SK-N-SH (cell line): ENCODE results near the gene WDR74. TPM values are rescaled to one million over a fixed set of nuclear protein-coding genes. Genes with fewer than 3 reads are reported as not detected.

ENCODE experiments used
- CTCF ChIA-PET: fragments of 300-600, 350-600 bp; formaldehyde crosslinking; extraction: SDS; loops from one replicate; lab custom pipeline; 2021; lab: Yijun Ruan, JAX
- POLR2A ChIA-PET: fragments of 350-600 bp; sonication (Branson Sonifier 250); formaldehyde crosslinking; extraction: SDS; loops from one replicate; lab custom pipeline; 2020; ENCODE audit warnings: antibody characterized with exemption, inconsistent platforms; lab: Yijun Ruan, JAX
- DNase-seq: peaks from one replicate; pipeline ENCODE4 v3.0.0; 2012
- H2AFZ ChIP-seq: fragments of 200-600 bp; sonication (generic); 2 replicates; pipeline ENCODE4 v1.8.1; 2016; ENCODE audit warnings: antibody characterized with exemption, mild to moderate bottlenecking, low read depth
- H3F3A ChIP-seq: fragments of 200-600 bp; sonication (generic); replicated peaks from 2 replicates; pipeline ENCODE3; 2016; ENCODE audit warnings: antibody characterized with exemption, mild to moderate bottlenecking; ENCODE audit not compliant: insufficient read depth
- H3K27ac ChIP-seq, 2 experiments: fragments of 200-500 bp in 1 of 2; fragments of 200-600 bp in 1 of 2; sonication (Bioruptor generic) in 1 of 2; sonication (generic), shearing (Covaris generic) in 1 of 2; 2 replicates each; pipeline versions ENCODE4 v1.5.1 to v1.6.1; 2014 to 2016; ENCODE audit warnings: low read depth in 2 of 2, inconsistent platforms in 1 of 2, low read length in 1 of 2, mild to moderate bottlenecking in 1 of 2, mixed read lengths in 1 of 2
- H3K27me3 ChIP-seq: fragments of 200-600 bp; sonication (generic), shearing (Covaris generic); 2 replicates; pipeline ENCODE4 v1.6.1; 2016; ENCODE audit warnings: mixed run types; ENCODE audit not compliant: insufficient read depth
- H3K36me3 ChIP-seq, 2 experiments: fragments of 200-500 bp in 1 of 2; fragments of 200-600 bp in 1 of 2; sonication (Bioruptor generic) in 1 of 2; sonication (generic) in 1 of 2; replicated peaks in 1 of 2; 2 replicates each; pipeline versions ENCODE3 to v1.5.1; 2014 to 2016; ENCODE audit warnings: low read length in 1 of 2, mild to moderate bottlenecking in 1 of 2; ENCODE audit not compliant: insufficient read depth in 2 of 2, control insufficient read depth in 1 of 2
- H3K4me1 ChIP-seq, 2 experiments: fragments of 200-500 bp in 1 of 2; fragments of 200-600 bp in 1 of 2; sonication (Bioruptor generic) in 1 of 2; sonication (generic), shearing (Covaris generic) in 1 of 2; 2 replicates each; pipeline versions ENCODE4 v1.5.1 to v1.6.1; 2014 to 2016; ENCODE audit warnings: low read depth in 1 of 2, low read length in 1 of 2, mixed run types in 1 of 2; ENCODE audit not compliant: insufficient read depth in 2 of 2, control insufficient read depth in 1 of 2
- H3K4me2 ChIP-seq: fragments of 200-600 bp; sonication (generic), shearing (Covaris generic); 2 replicates; pipeline ENCODE4 v1.6.1; 2017; ENCODE audit warnings: mixed run types
- H3K4me3 ChIP-seq, 2 experiments: fragments of 200-500 bp in 1 of 2; fragments of 200-600 bp in 1 of 2; sonication (Bioruptor generic) in 1 of 2; sonication (generic), shearing (Covaris generic) in 1 of 2; 2 replicates each; pipeline versions ENCODE4 v1.5.1 to v1.8.1; 2014 to 2016; ENCODE audit warnings: low read depth in 2 of 2, inconsistent platforms in 1 of 2, low read length in 1 of 2, mild to moderate bottlenecking in 1 of 2, mixed read lengths in 1 of 2, moderate library complexity in 1 of 2
- H3K79me2 ChIP-seq: fragments of 200-600 bp; sonication (generic); 2 replicates; pipeline ENCODE4 v1.8.1; 2017; ENCODE audit warnings: mild to moderate bottlenecking; ENCODE audit not compliant: insufficient read depth
- H3K9ac ChIP-seq: fragments of 200-600 bp; sonication (generic); 2 replicates; pipeline ENCODE4 v1.6.1; 2017; ENCODE audit warnings: mixed run types
- H3K9me2 ChIP-seq: fragments of 200-600 bp; sonication (generic); 2 replicates; pipeline ENCODE4 v1.6.1; 2017; ENCODE audit warnings: mixed run types
- H3K9me3 ChIP-seq: fragments of 200-600 bp; sonication (generic); 2 replicates; pipeline ENCODE4 v1.6.1; 2017; ENCODE audit warnings: mixed run types, mild to moderate bottlenecking, moderate library complexity
- H4K20me1 ChIP-seq: fragments of 200-600 bp; sonication (generic); 2 replicates; pipeline ENCODE4 v1.6.1; 2017; ENCODE audit warnings: mild to moderate bottlenecking, mixed run types; ENCODE audit not compliant: insufficient read depth
- CHD2 ChIP-seq: fragments of 150-350 bp; IDR thresholded peaks from 2 replicates; pipeline ENCODE4 v1.6.1; 2018; ENCODE audit warnings: low read length; ENCODE audit not compliant: partially characterized antibody
- EZH2phosphoT487 ChIP-seq: fragments of 200-600 bp; sonication (generic); IDR thresholded peaks from 2 replicates; pipeline ENCODE4 v1.6.1; 2017; ENCODE audit warnings: low read depth, mixed run types, mild to moderate bottlenecking, antibody characterized with exemption, moderate library complexity, borderline replicate concordance
- FOSL2 ChIP-seq: IDR thresholded peaks from 2 replicates; pipeline ENCODE4 v1.4.0; 2012; ENCODE audit warnings: low read depth, mild to moderate bottlenecking, moderate library complexity, borderline replicate concordance
- GABPA ChIP-seq: IDR thresholded peaks from 2 replicates; pipeline ENCODE4 v1.4.0; 2012; ENCODE audit warnings: low read depth, mild to moderate bottlenecking
- MAX ChIP-seq: IDR thresholded peaks from 2 replicates; pipeline ENCODE4 v1.4.0; 2012; ENCODE audit warnings: low read depth
- NFIC ChIP-seq: IDR thresholded peaks from 2 replicates; pipeline ENCODE4 v1.4.0; 2012; ENCODE audit warnings: borderline replicate concordance
- NRF1 ChIP-seq: IDR thresholded peaks from 2 replicates; pipeline ENCODE4 v1.6.1; 2012; ENCODE audit warnings: low read depth, mild to moderate bottlenecking, low read length
- PBX3 ChIP-seq: IDR thresholded peaks from 2 replicates; pipeline ENCODE4; 2012
- RAD21 ChIP-seq: IDR thresholded peaks from 2 replicates; pipeline ENCODE4 v1.6.1; 2012; ENCODE audit warnings: mild to moderate bottlenecking, low read length
- REST ChIP-seq: IDR thresholded peaks from 2 replicates; pipeline ENCODE4 v1.6.1; 2012; ENCODE audit warnings: mild to moderate bottlenecking, low read depth, low read length, moderate library complexity
- RFX5 ChIP-seq: IDR thresholded peaks from 2 replicates; pipeline ENCODE4 v1.6.1; 2012; ENCODE audit warnings: mild to moderate bottlenecking, improper control_type of control experiment, low read length
- SIN3A ChIP-seq: IDR thresholded peaks from 2 replicates; pipeline ENCODE4 v1.6.1; 2012; ENCODE audit warnings: low read depth, mild to moderate bottlenecking, low read length, moderate library complexity, borderline replicate concordance
- TEAD4 ChIP-seq: IDR thresholded peaks from 2 replicates; pipeline ENCODE4 v1.4.0; 2012; ENCODE audit warnings: mild to moderate bottlenecking, borderline replicate concordance; ENCODE audit not compliant: insufficient read depth
- USF1 ChIP-seq: IDR thresholded peaks from 2 replicates; pipeline ENCODE4 v1.4.0; 2012; ENCODE audit warnings: low read depth, borderline replicate concordance
- YY1 ChIP-seq: IDR thresholded peaks from 2 replicates; pipeline ENCODE4 v1.4.0; 2012; ENCODE audit warnings: low read depth, mild to moderate bottlenecking
- ZBTB33 ChIP-seq: IDR thresholded peaks from 2 replicates; pipeline ENCODE4 v1.4.0; 2012; ENCODE audit warnings: low read depth, borderline replicate concordance
- WGBS: methylation state at CpG from one replicate; pipeline ENCODE4 v1.1.6; 2017; ENCODE audit warnings: low lambda C conversion rate; 5-methylcytosine and 5-hydroxymethylcytosine counted together
- polyA plus RNA-seq, 3 experiments: library from polyadenylated mRNA; depleted of rRNA; stranded (reverse); fragments of >200 nt; gene quantifications; 2 replicates each; pipeline ENCODE4 v1.2.3, GENCODE V29; 2012

The WDR74 gene
- polyA plus RNA-seq, 1 of the 3 experiments (the other 2 are of a cell fraction) = 132 TPM

- no peaks in the 10 kb centered on the region for H3K9me3 ChIP-seq
- no peak overlapping the region for H3K27ac ChIP-seq
- H3K4me1 ChIP-seq = no peaks in the 10 kb centered on the region
- POLR2A ChIA-PET = interaction anchor here (1.9 kb wide), 1 partner anchor 11 kb away, joined by 6 read pairs; the partner anchor contains the start of gene NXF1
- no peak overlapping the region for H3K4me2 ChIP-seq
- peaks cover 5 to 36% of the 10 kb centered on the region in 2 experiments for H3K36me3 ChIP-seq
- DNase-seq = no peak
- H3K79me2 ChIP-seq = no peaks in the 10 kb centered on the region
- H3F3A ChIP-seq = peaks cover 9% of the 10 kb centered on the region
- no peak overlapping the region for H3K9ac ChIP-seq
- TF ChIP-seq SIN3A (no peak), NFIC (no peak), USF1 (no peak), GABPA (no peak)
- H4K20me1 ChIP-seq = no peaks in the 10 kb centered on the region
- no peaks in the 10 kb centered on the region for H3K27me3 ChIP-seq
- H2AFZ ChIP-seq = no peak overlapping the region
- CTCF ChIA-PET = interaction anchor here (0.7 to 1.5 kb wide), 5 partner anchors 11 to 1201 kb away, joined by 3 to 4 read pairs (median 3); partner anchors contain the start of gene NXF1
- H3K9me2 ChIP-seq = no peaks in the 10 kb centered on the region
- whole genome bisulfite sequencing = 97% methylated on average over 4 of the region's 4 CpGs
- no peak overlapping the region for H3K4me3 ChIP-seq
These were observed 22.3 kb downstream of the WDR74 start for GRCh38 chr11:62817129-62817528.

- ChIA-PET POLR2A (interaction anchor here (0.7 to 1.9 kb wide), 2 partner anchors 9 to 11 kb away, joined by 3 to 6 read pairs; partner anchors contain the start of gene NXF1), CTCF (interaction anchor here (0.6 to 1.5 kb wide), 5 partner anchors 10 to 46 kb away, joined by 3 to 4 read pairs (median 3); partner anchors contain the start of genes NXF1 and TMEM179B)
- no peaks in the 10 kb centered on the region for H3K9me3 ChIP-seq
- no peak overlapping the region for H3K9ac ChIP-seq
- H2AFZ ChIP-seq = no peak overlapping the region
- WGBS = 93% methylated on average over 8 of the region's 8 CpGs
- H3K79me2 ChIP-seq = no peaks in the 10 kb centered on the region
- peaks cover 11% of the 10 kb centered on the region for H3F3A ChIP-seq
- H3K27me3 ChIP-seq = no peaks in the 10 kb centered on the region
- H3K36me3 ChIP-seq = peaks cover 5 to 32% of the 10 kb centered on the region in 2 experiments
- no peaks in the 10 kb centered on the region for H3K9me2 ChIP-seq
- no peak overlapping the region for H3K4me3 ChIP-seq
- TF ChIP-seq TEAD4 (no peak), MAX (no peak), FOSL2 (no peak), YY1 (no peak), PBX3 (no peak), NFIC (no peak), RAD21 (no peak), ZBTB33 (no peak), EZH2phosphoT487 (no peak), RFX5 (no peak), REST (no peak), CHD2 (no peak), NRF1 (no peak)
- H3K4me1 ChIP-seq = no peaks in the 10 kb centered on the region
- no peak overlapping the region for H3K4me2 ChIP-seq
- DNase-seq = no peak
- H4K20me1 ChIP-seq = no peaks in the 10 kb centered on the region
- no peak overlapping the region for H3K27ac ChIP-seq
These were observed 22.8 kb downstream of the WDR74 start for GRCh38 chr11:62816557-62816956.
